ENCODE data around the gene PRKN. TPM values are rescaled to one million over a fixed set of nuclear protein-coding genes. Genes with fewer than 3 reads are reported as not detected.
A peak's percentile ranks its signal among the peaks of the same experiment; 100 is the strongest.

Gene PRKN
- total RNA-seq, 1 donor from 2014 or later: 5.9 TPM

GRCh38 chr6:161480421-161481155, 1247.0 kb downstream of the PRKN start:
- no peak for DNase-seq

- no peak for DNase-seq
These were observed 1248.2 kb downstream of the PRKN start for GRCh38 chr6:161479376-161479775.

GRCh38 chr6:161477876-161478425, 1249.6 kb downstream of the PRKN start:
- DNase-seq: no peak

GRCh38 chr6:161476711-161477110, 1250.9 kb downstream of the PRKN start:
- no peak for DNase-seq

- DNase-seq: no peak
These were observed 1262.2 kb downstream of the PRKN start for GRCh38 chr6:161465403-161465802.

GRCh38 chr6:161463071-161463470, 1264.5 kb downstream of the PRKN start:
- no peak for DNase-seq

- DNase-seq: no peak
These were observed 1265.4 kb downstream of the PRKN start for GRCh38 chr6:161462148-161462547.

- no peak for DNase-seq
These were observed 1268.5 kb downstream of the PRKN start for GRCh38 chr6:161459008-161459615.

- no peak for DNase-seq
These were observed 1269.2 kb downstream of the PRKN start for GRCh38 chr6:161458201-161458951.

- no peak for DNase-seq
These were observed 1271.7 kb downstream of the PRKN start for GRCh38 chr6:161455848-161456247.

- DNase-seq: no peak
These were observed 1274.0 kb downstream of the PRKN start for GRCh38 chr6:161453558-161453957.

GRCh38 chr6:161452241-161452640, 1275.3 kb downstream of the PRKN start:
- DNase-seq: no peak

- no peak for DNase-seq
These were observed 1278.0 kb downstream of the PRKN start for GRCh38 chr6:161449521-161449920.

- no peak for DNase-seq
These were observed 1280.6 kb downstream of the PRKN start for GRCh38 chr6:161446949-161447348.

- DNase-seq: no peak
These were observed 1281.2 kb downstream of the PRKN start for GRCh38 chr6:161446296-161446925.

GRCh38 chr6:161445021-161445799, 1282.4 kb downstream of the PRKN start:
- DNase-seq: no peak

- peak; percentile 21 for DNase-seq
These were observed 1283.1 kb downstream of the PRKN start for GRCh38 chr6:161444464-161444863.

- DNase-seq: no peak
These were observed 1283.7 kb downstream of the PRKN start for GRCh38 chr6:161443848-161444247.

GRCh38 chr6:161442420-161442819, 1285.1 kb downstream of the PRKN start:
- DNase-seq: no peak

GRCh38 chr6:161440299-161440698, 1287.3 kb downstream of the PRKN start:
- no peak for DNase-seq

GRCh38 chr6:161439093-161439492, 1288.5 kb downstream of the PRKN start:
- peak; percentile 81 for DNase-seq

Data from occipital lobe (tissue), 2 donors.